ENCODE data around the gene SLC2A8.

- TF ChIP-seq CTCF (IDR thresholded peaks at IDR 0.05) (no peak), POLR2AphosphoS5 (IDR thresholded peaks at IDR 0.05) (no peak)
These were observed 38.2 kb upstream of the SLC2A8 start for GRCh38 chr9:127358770-127359169.
